GM21390 (cell line): ENCODE measurements around the gene CHST13.
"Not testable (repeated sequence)": the region's sequence is repeated elsewhere in the genome, so short reads cannot be mapped to it uniquely, and the experiment has no call there.

Experiments used
- ATAC-seq: cut with Tn5 transposase; IDR thresholded peaks from one replicate; pipeline ENCODE4 v1.9.1; 2021; ENCODE audit not compliant: unreplicated experiment

Gene CHST13

DNA sequence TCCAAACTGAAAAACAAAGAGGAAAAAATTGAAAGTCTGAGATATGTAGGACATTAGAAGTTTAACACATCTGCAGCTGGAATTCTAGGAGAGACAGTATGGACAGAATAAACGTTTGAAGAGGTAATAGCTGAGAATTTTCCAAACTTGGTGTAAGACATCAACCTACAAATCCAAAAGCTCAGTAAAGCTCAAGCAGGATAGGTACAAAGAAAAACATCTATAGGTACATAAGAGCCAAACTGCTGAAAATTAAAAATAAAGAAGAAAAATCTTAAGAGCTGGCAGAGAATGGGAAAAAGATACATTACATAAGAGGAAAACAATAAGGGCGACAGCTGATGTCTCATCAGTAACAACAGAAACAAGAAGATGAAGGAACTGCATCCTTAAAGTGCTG is 57.6 kb downstream of the CHST13 start:
- no peak for ATAC-seq

DNA sequence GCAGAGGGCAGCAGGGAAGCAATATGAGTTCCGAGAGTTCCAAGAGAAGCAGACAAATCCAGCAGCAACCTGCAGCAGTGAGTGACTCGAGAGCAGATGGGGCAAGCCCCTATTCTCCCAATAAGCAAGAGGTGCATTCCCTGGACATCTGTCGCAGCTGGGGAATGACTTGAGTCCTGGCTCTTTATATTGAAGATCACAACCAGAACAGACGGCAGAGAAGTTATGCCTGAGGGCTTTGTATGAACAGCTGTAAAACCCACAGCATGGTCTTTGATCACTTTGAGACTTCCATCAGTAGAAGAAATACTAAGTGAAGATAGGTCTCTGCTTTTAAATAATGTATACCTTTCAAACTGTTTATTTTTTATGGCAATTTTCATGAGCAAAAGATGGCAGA is 58.4 kb downstream of the CHST13 start:
- ATAC-seq, result no peak

DNA sequence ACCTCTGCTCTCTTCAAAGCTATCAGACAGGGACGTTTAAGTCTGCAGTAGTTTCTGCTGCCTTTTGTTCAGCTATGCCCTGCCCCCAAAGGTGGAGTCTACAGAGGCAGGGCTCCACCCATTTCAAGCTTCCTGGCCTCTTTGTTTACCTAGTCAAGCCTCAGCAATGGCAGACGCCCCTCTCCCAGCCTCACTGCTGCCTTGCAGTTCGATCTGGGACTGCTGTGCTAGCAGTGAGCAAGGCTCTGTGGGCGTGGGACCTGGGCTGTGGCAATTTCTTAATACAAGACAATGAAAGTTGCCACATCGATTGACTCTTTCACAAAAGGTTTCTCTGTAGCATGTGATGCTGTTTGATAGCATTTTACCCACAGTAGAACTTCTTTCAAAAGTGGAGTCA is 67.6 kb downstream of the CHST13 start:
- ATAC-seq, result not testable (repeated sequence)
